Stimulated activated CD4-positive, alpha-beta T cell treated with anti-CD3 and anti-CD28 coated beads, Interleukin-4, amount 100 ng/mL, for 1 hour (primary cell): ENCODE results near the gene C19orf25.
"Not testable (repeated sequence)": the region's sequence is repeated elsewhere in the genome, so short reads cannot be mapped to it uniquely, and the experiment has no call there.

Source experiments
- DNase-seq: peaks from one replicate; pipeline ENCODE4 v3.0.0-alpha.2; 2020

The C19orf25 gene

GRCh38 chr19:1445932-1446712 lies 32.9 kb downstream of the C19orf25 start:
- no peak for DNase-seq

- DNase-seq, result peak; percentile 80
Measured at GRCh38 chr19:1445185-1445931, 33.7 kb downstream of the C19orf25 start.

GRCh38 chr19:1441677-1442438 lies 37.2 kb downstream of the C19orf25 start:
- DNase-seq, result no peak

GRCh38 chr19:1441022-1441426 lies 38.0 kb downstream of the C19orf25 start:
- DNase-seq, result no peak

GRCh38 chr19:1440418-1440801 lies 38.6 kb downstream of the C19orf25 start:
- DNase-seq, result no peak

GRCh38 chr19:1439525-1440417 lies 39.2 kb downstream of the C19orf25 start:
- not testable (repeated sequence) for DNase-seq

- no peak for DNase-seq
Measured at GRCh38 chr19:1438933-1439354, 40.1 kb downstream of the C19orf25 start.

- peak; percentile 97 for DNase-seq
Measured at GRCh38 chr19:1438035-1438932, 40.7 kb downstream of the C19orf25 start, which contains the start of gene RPS15. Gene RPS15, plus strand, starts transcription at chr19:1438396. Its CDS starts 30 bp downstream, at chr19:1438426.

- no peak for DNase-seq
Measured at GRCh38 chr19:1437609-1438008, 41.4 kb downstream of the C19orf25 start.

- DNase-seq, result no peak
Measured at GRCh38 chr19:1435378-1435989, 43.5 kb downstream of the C19orf25 start.

- no peak for DNase-seq
Measured at GRCh38 chr19:1434577-1435060, 44.4 kb downstream of the C19orf25 start.

- DNase-seq, result no peak
Measured at GRCh38 chr19:1434040-1434366, 45.0 kb downstream of the C19orf25 start.

GRCh38 chr19:1433119-1434039 lies 45.6 kb downstream of the C19orf25 start:
- DNase-seq, result no peak

- no peak for DNase-seq
Measured at GRCh38 chr19:1432507-1432887, 46.5 kb downstream of the C19orf25 start.

GRCh38 chr19:1431759-1432506 lies 47.1 kb downstream of the C19orf25 start:
- no peak for DNase-seq

- no peak for DNase-seq
Measured at GRCh38 chr19:1430246-1430645, 48.8 kb downstream of the C19orf25 start.

- DNase-seq, result no peak
Measured at GRCh38 chr19:1429750-1430149, 49.3 kb downstream of the C19orf25 start.

- DNase-seq, result no peak
Measured at GRCh38 chr19:1428738-1429391, 50.1 kb downstream of the C19orf25 start.
